ENCODE data around the gene SFXN5. TPM values are rescaled to one million over a fixed set of nuclear protein-coding genes. Genes with fewer than 3 reads are reported as not detected.

SFXN5 gene
- total RNA-seq, 1 experiment from 2014 or later = 15.2 TPM

DNA sequence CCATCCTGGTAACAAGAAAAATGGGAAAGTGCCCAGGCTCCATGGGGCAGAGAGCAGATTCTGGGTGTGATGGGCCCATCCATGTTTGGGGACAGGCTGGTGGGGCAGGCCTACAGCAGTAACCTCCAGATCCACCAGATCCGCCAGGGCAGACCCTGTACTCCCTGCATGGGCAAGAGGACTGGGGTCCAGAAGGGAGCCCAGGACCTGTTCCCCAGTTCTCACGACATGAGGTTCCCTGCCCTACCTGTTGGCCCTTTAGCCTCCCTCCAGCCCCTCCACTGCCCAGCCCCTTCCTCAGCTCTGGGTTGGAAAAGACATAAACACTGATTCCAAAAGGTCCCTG is 115.5 kb downstream of the SFXN5 start:
- no peak for TF ChIP-seq EZH2 (IDR thresholded peaks at IDR 0.05; ENCODE audit: low read depth)
- TF ChIP-seq CTCF (conservative IDR thresholded peaks at IDR 0.05) = no peak
- Histone ChIP-seq H3K9me2 (ENCODE audit: insufficient read depth) (no peaks in the 10 kb centered on the region), H3K27me3 (ENCODE audit: insufficient read depth, low read depth) (no peaks in the 10 kb centered on the region), H2AFZ (no peak overlapping the region), H3K27ac (no peak overlapping the region), H3K4me3 (no peak overlapping the region), H3F3A (ENCODE audit: insufficient read depth, low read depth) (no peaks in the 10 kb centered on the region), H3K4me2 (no peak overlapping the region), H3K79me2 (ENCODE audit: low read depth) (no peaks in the 10 kb centered on the region), H4K20me1 (ENCODE audit: insufficient read depth) (no peaks in the 10 kb centered on the region), H3K4me1 (replicated peaks; ENCODE audit: insufficient read depth) (no peaks in the 10 kb centered on the region), H3K36me3 (ENCODE audit: low read depth) (no peaks in the 10 kb centered on the region), H3K9me3 (ENCODE audit: insufficient read depth, low read depth) (no peaks in the 10 kb centered on the region)
- intact Hi-C loops (cut with micrococcal nuclease; ENCODE audit: unreplicated experiment) = no loop called here
- ChIA-PET POLR2A (ENCODE audit: unreplicated experiment) (no interaction called here), CTCF (no interaction called here)
- DNase-seq = no peak
- BruUV-seq (replicated peaks) = no TSS peak

DNA sequence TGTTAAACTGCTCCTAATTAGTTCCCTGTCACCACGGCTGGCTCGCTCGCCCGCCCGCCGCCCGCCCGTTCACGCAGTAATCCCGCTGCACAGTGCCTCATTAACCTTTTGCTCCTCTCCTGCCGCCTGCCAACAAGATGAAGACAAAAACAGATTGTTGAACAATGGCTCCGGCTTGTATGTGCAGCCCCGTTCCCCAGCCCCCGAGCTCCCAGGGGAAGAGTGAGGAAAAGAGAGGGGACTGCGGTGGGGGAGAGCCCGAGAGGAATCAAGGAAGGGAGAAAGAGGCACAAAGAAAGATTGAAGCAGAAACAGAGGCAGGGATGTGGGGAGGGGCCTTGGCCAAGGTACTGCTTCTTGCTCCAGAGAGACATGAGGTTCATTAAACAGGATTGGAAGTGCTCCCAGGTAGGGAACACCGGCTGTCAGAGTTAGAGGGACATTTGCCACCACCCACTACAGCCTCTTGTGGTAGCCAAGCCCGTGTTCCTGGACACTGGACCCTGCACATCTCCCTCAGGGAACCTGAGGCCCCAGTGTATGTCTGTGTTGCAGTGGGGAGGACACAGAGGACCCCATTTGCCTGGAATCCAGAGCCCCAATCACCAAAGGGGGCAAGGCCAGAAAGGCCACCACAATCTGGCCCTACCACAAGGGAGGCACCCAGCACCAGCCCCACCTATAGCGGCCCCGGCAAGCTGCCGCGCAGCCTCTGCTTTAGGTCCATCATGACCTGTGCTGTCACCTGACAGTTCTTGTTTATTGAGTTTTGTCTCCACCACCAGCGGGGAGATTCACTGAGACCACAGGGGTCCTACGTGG is 116.1 kb downstream of the SFXN5 start:
- ChIA-PET CTCF (no interaction called here), POLR2A (ENCODE audit: unreplicated experiment) (no interaction called here)
- no peaks in the 10 kb centered on the region for H3K9me2 ChIP-seq (ENCODE audit: insufficient read depth)
- TF ChIP-seq EZH2 (IDR thresholded peaks at IDR 0.05; ENCODE audit: low read depth) (no peak), CTCF (conservative IDR thresholded peaks at IDR 0.05) (no peak)
- no peaks in the 10 kb centered on the region for H3K79me2 ChIP-seq (ENCODE audit: low read depth)
- no peaks in the 10 kb centered on the region for H3F3A ChIP-seq (ENCODE audit: insufficient read depth, low read depth)
- H3K36me3 ChIP-seq (ENCODE audit: low read depth) = no peaks in the 10 kb centered on the region
- H3K27ac ChIP-seq = no peak overlapping the region
- H3K4me2 ChIP-seq = no peak overlapping the region
- DNase-seq = no peak
- H3K9me3 ChIP-seq (ENCODE audit: insufficient read depth, low read depth) = no peaks in the 10 kb centered on the region
- no TSS peak for BruUV-seq (replicated peaks)
- H2AFZ ChIP-seq = no peak overlapping the region
- no peaks in the 10 kb centered on the region for H3K27me3 ChIP-seq (ENCODE audit: insufficient read depth, low read depth)
- no peak overlapping the region for H3K4me3 ChIP-seq
- no peaks in the 10 kb centered on the region for H4K20me1 ChIP-seq (ENCODE audit: insufficient read depth)
- intact Hi-C loops (cut with micrococcal nuclease; ENCODE audit: unreplicated experiment) = no loop called here
- H3K4me1 ChIP-seq (replicated peaks; ENCODE audit: insufficient read depth) = no peaks in the 10 kb centered on the region

DNA sequence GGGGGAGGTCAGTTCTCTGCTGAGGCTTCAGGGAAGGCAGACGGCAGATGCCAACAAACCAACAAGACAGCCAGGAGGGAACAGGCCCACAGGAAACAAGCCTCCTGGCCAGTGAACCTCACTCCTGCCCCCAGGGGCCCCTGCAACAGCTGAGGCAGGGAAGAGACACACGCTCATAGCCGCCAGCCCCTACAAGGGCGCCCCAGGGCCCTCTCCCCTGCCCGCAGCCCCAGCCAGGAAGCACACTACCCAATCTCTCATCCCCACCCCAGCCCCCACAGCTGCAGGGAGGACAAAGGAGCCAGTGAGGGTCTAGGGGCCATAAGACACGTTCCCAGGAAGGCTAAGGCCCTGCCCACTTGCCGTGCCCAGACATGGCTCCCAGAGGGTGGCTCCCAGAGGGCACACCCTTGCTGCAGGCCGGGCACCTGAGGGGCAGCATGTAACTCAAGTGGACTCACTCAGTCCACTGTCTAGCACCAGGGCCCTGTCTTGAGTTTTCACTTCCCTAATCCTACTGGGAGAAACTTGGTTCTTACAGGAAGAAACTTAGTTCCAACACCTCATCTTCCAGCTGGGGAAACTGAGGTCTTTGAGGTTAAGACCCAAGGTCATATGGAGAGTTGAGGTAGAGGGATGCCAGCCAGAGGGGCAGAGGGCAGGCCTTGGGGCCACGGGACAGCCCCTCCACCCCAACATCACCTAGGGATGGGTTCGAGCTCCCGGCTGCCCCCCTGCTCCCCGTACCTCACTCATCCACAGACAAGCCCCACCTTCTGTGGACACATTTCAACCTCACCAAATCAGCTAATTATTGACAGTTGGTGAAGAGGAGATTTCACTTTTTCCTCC is 116.9 kb downstream of the SFXN5 start:
- TF ChIP-seq CTCF (conservative IDR thresholded peaks at IDR 0.05) (no peak), EZH2 (IDR thresholded peaks at IDR 0.05; ENCODE audit: low read depth) (no peak)
- intact Hi-C loops (cut with micrococcal nuclease; ENCODE audit: unreplicated experiment) = no loop called here
- H3K4me2 ChIP-seq = no peak overlapping the region
- H4K20me1 ChIP-seq (ENCODE audit: insufficient read depth) = no peaks in the 10 kb centered on the region
- H2AFZ ChIP-seq = no peak overlapping the region
- no peak for DNase-seq
- no TSS peak for BruUV-seq (replicated peaks)
- no peak overlapping the region for H3K27ac ChIP-seq
- H3K36me3 ChIP-seq (ENCODE audit: low read depth) = no peaks in the 10 kb centered on the region
- no peaks in the 10 kb centered on the region for H3K4me1 ChIP-seq (replicated peaks; ENCODE audit: insufficient read depth)
- H3K9me3 ChIP-seq (ENCODE audit: insufficient read depth, low read depth) = no peaks in the 10 kb centered on the region
- no peaks in the 10 kb centered on the region for H3K79me2 ChIP-seq (ENCODE audit: low read depth)
- H3F3A ChIP-seq (ENCODE audit: insufficient read depth, low read depth) = no peaks in the 10 kb centered on the region
- CTCF ChIA-PET = interaction anchor here (0.6 kb wide), 1 partner anchor 1190 kb away, joined by 3 read pairs; no protein-coding TSS in a partner anchor
- H3K27me3 ChIP-seq (ENCODE audit: insufficient read depth, low read depth) = no peaks in the 10 kb centered on the region
- H3K9me2 ChIP-seq (ENCODE audit: insufficient read depth) = no peaks in the 10 kb centered on the region
- POLR2A ChIA-PET (ENCODE audit: unreplicated experiment) = no interaction called here
- no peak overlapping the region for H3K4me3 ChIP-seq

All from PC-9 (cell line).